ENCODE measurements around the gene C17orf114.

GRCh38 chr17:4753392-4753791, 48.7 kb downstream of the C17orf114 start:
- TF ChIP-seq CTCF (IDR thresholded peaks at IDR 0.05; ENCODE audit: low read length) (no peak), EZH2phosphoT487 (IDR thresholded peaks at IDR 0.05; ENCODE audit: low read length) (no peak), EZH2 (optimal IDR thresholded peaks at IDR 0.05; ENCODE audit: low read depth, low read length) (no peak)

All from MM.1S (cell line).